ENCODE measurements around the gene DLGAP4.

Gene DLGAP4

GRCh38 chr20:36481380-36482043, 175.4 kb downstream of the DLGAP4 start:
- DNase-seq: no peak

DNA sequence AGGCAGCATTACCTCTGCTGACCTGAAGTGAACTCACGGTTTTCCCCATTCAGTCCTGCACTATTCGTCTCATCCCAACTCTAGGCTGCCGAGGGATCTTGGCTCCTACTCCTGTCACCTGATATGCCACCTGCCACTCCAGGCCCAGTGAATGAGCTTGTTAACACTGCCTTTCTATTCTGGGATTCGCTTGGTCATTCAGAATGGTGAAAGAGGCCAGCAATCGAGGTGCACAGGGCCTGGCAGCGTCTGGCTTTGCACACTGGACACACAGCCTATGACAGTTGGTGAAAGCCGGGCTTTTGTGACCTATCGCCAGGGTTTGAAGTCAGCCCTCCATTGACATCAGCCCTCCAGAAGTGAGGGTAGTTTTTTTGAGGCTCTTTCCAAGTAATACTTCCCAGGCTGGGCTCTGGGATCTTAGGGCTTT, 175.9 kb downstream of the DLGAP4 start:
- DNase-seq: peak; percentile 61

DNA sequence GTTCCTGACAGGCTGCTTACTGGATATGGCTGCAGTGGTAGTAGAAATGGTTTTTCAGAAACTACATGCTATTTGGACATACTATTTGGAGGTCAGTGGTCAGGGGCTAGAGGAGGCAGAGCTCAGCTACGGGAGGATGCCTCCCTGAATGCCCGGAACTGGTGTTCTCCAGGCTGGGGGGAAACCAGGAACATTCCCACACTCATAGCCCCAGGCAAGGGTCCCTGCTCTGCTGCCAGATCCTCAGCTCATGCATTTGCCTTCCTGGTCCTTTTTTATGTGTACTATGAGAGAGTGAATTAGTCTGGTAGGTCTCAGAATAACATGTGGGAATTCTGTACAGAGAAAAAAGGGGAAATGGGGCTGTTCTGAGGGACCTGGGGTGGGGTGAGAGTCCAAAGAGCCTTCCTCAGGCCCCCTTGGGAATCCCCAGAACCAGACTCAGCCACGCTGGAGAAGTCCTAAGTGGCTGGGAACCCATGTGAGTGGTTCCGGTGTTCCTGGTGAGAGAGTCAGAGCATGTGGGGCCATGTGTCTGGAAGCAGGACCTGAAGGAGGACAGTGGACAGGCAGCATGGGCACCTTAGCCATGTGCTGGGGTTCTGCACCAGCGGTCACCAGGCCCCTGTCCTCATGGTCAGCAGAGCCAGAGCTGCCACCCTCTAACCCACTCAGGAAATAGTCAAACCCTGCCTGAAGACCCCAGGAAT, 177.2 kb downstream of the DLGAP4 start:
- DNase-seq: no peak

DNA sequence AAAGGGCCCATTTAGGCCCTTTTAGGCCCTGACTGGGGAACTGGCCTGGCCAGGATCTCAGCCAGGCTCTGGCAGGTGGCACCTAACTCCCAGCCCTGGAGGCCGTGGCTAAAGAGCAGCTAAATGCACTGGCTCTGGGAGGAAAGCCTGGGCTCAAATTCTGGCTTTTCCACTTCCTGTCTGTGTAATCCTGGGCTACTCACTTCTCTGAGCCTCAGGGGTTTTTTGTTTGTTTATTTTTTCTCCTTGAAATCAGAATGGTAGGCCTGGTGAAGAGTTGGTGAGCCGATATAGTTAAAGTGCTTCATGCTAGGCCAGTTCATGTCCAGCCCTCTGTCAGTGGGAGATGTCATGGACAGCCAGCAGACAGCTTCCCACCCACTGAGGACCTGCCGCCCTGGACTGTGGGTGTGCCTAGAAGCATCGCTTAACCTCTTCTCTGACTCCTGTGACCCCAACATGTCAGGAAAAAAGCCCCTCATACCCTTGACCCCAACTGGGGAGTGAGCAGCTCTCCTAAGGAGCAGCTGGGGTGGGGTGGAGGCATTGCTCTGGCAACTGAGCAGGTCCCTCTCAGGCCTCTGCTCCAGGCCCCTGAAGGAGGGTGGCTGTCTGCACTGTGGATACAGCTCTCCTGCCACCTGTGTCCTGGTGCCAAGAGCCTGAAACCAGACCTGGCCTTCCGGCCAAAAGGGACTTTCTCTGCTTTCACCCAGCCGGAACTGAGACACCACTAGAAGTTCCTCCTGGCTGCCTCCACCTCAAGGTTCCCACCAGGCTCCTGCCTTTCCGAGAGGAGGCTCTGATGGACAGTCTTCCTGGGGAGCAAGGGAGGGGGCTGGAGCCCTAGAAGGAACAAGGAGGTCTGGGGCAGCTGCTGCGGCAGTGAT, 178.0 kb downstream of the DLGAP4 start:
- no peak for DNase-seq

GRCh38 chr20:36485286-36485685, 179.1 kb downstream of the DLGAP4 start:
- no peak for DNase-seq

DNA sequence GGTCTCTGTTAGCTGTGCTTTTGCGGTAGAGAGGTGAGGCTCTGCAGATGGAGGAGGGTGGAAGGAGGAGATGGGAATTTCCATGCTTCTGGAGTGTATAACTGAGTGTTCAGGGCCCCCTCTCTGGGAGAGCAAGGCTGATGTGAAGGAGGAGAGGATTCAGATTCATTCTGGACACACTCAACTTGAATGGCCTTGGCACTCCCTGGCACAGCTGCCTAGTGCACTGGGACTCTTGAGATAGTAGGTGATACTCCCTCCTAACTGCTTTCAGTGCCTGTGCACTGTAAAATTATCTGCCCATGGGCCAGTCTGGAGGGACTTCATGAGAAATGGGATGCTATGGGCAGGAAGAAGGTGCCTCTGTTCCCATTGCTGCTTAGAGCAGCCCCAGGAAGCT, 180.9 kb downstream of the DLGAP4 start:
- DNase-seq: no peak

DNA sequence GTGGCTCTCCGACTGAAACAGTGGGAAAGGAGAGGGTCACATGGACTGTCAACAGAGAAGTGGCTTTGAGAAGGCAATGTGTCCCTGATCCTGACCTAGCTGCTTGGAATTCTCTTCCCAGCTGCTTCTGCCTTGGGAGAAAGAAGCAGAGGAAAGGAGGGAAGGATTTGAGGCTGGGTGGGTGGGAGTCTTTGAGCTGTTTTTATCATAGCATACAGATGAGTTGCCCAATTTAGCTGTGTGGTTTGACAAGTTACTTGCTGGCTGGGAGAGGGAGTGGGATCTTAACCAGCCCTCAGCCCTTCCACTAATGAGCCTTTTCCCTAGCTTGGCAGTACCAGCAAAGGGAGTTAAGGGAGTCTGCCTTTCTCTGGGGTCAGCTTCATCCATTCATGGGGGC, 184.1 kb downstream of the DLGAP4 start:
- DNase-seq: no peak

- DNase-seq: no peak
Observed at GRCh38 chr20:36491901-36492617, 185.9 kb downstream of the DLGAP4 start.

DNA sequence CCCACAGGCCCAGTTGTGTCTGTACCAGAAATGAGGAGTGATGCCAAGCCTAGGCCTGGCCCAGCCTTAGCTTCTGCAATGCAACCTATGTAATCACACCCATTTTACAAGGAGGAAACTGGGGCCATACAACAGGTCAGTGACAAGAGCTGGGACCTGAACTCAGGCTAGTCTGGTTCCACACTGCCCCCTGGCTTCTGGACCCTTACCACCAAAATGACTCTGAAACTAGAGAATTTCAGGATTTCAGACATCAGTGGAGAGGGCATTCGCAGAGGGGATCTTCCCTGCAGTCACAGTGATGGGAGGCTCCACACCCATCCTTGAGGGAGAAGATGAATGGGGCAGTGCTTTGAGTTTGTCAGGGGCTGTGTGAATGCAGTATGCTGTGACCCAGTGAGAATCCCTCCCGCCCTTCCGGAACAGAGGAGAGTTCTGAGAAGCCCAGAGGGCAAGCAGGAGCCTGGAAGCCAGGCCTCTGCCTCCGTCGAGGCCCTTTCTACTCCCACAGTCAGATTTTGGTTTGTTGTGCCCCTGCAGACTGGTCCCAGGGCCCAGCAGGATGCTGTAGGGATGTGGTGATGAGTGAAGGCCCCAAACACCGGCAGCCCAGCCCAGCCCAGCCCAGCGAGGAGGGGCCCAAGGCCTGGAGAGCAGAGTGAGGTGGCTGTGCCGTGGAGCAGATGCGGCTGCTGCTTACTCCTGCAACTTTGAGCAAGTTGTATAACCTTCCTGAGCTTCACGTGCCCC, 187.1 kb downstream of the DLGAP4 start:
- peak; percentile 5 for DNase-seq

DNA sequence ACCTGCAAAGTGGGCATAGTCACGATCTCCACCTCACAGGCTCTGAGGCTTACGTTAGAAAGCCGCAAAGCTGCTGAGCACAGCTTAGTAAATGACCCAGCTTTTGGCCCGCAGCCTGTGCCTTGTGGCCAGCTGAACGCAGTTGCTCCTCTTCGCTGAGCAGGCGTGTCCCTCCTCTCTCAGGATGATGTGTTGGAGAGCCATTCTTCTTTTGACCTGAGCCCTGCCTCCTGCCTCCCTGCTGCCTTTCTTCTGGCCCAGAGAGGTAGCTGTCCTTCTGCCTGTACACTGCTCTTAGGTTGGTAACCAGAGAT, 187.6 kb downstream of the DLGAP4 start:
- peak; percentile 17 for DNase-seq

GRCh38 chr20:36496707-36497669, 190.8 kb downstream of the DLGAP4 start:
- DNase-seq: no peak

DNA sequence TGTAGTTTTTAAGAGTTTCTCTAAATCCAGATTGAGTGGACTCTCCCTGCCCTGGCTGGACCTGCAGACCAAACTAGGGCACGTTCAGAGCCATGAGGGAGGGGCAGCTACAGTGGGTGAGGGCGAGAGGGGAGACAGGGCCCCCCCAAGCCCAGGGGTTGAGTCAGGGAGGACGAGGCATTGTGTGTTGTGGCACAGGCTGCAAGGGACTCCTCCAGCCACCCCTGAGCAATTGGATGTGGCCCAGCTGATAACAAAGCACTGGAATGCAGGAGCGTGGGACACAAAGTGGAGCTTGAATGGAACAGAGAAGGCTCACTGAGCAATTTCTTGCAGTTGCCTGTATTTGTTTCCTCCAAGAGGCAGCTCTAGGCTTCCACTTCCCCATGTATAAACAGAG, 191.7 kb downstream of the DLGAP4 start:
- DNase-seq: no peak

- DNase-seq: no peak
Observed at GRCh38 chr20:36498386-36499179, 192.4 kb downstream of the DLGAP4 start.

GRCh38 chr20:36499211-36499610, 193.1 kb downstream of the DLGAP4 start:
- DNase-seq: no peak

DNA sequence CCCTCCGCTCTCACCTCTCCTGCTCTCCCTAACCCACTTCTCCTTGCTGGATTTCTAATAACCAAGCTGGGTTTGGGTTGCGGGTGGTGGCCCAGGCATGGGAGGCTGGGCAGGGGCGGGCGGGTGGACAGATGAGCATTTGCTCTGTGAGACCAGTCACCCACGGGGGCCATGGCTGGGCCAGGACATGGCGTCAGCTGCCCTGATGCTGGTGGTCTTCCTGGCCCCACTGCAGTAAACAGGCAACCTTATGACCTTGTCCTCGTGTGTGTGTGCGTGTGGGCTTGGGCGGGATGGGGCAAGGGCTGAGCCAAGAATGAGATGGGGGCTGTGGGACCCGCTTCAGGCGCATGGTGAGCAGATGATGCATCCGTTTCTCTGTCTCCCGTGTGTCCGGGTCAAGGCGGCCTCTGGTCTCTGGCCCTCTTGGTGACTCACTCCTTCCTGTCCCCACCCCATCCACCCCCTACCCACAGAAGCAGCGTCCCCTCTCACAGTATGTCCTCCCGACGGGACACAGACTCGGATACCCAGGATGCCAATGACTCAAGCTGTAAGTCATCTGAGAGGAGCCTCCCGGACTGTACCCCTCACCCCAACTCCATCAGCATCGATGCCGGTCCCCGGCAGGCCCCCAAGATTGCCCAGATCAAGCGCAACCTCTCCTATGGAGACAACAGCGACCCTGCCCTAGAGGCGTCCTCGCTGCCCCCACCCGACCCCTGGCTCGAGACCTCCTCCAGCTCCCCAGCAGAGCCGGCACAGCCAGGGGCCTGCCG, 193.8 kb downstream of the DLGAP4 start:
- no peak for DNase-seq

GRCh38 chr20:36501367-36502006, 195.3 kb downstream of the DLGAP4 start:
- no peak for DNase-seq

GRCh38 chr20:36504295-36504694, 198.2 kb downstream of the DLGAP4 start:
- DNase-seq: no peak

DNA sequence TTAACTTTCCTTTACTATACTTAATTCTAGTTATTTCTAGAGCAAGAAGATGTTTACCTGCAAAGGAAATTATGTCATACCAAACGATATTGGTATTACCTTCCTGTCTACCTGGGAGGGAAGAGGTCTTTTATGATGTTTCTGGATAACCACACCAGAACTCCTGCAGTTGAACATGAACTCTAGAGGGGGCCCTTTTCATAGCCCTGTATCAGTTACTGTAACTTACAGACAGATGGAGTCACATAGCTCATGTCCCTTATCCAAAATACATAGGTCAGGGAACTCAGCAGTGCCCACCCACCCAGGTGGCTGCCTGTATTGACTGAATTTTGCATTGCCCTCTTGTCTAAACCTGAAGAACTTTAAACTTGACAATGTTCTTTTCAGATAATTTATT, 200.1 kb downstream of the DLGAP4 start:
- no peak for DNase-seq

DNA sequence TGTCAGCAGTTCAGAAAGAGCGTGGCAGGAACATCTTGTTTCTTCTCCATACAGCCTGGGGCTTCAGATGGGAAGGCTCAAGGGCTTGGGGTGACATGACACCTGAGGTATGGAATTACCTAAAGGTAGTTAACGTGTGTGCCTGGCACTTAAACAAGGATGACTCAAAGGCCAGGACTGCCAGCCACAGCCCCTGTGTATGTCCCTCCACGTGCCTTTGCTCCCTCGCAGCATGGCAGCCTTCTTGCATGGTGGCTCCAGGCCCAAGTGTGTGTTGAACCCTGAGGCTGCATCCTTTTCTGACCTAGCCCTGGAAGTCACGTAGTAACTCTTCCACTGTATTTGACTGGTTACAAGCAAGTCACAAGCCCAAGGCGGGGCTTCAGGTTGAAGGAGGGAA, 201.6 kb downstream of the DLGAP4 start:
- no peak for DNase-seq

Data from midbrain (tissue), 1 donor.